ENCODE measurements around the gene AGAP1.

AGAP1 gene

DNA sequence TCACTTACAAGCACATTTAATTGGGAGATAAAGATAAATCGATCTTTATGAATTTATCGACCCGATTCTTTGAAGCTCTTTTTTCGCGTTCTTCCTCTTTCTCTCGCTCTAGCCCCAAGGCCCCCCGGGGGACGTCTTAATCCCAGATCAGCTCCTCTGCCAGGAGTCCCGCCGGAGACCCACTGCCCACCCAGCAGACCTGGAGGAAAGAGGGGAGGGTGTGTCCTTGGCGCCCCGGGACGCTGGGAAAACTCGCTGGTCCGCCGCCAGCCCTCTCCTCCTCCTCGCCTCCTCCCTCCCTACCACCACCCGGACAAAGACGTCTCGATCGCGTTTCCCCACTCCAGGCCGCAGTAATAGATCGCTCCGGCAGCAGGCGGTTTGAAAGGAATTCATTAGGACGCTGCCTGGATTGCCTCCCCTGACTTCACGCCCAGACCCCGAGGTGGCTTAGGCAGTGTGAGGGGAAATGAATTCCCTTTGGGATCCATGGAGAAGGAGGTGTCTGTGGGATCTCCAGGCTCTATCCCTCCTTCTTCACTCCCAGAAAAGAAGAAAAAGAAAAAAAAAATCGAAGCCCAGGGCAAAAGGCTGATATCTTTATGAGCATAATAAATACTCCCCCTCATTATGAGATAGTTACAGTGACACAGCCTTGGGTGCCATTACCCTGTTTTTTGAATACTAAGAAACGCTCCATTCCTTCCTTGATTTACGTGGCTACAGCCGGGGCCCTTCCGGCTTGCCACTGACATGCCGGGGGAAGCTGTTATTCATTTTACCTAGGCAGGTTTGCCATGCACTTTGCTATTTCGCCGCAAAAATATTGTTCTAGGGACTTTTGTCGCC, 676.1 kb downstream of the AGAP1 start:
- DNase-seq: no peak

DNA sequence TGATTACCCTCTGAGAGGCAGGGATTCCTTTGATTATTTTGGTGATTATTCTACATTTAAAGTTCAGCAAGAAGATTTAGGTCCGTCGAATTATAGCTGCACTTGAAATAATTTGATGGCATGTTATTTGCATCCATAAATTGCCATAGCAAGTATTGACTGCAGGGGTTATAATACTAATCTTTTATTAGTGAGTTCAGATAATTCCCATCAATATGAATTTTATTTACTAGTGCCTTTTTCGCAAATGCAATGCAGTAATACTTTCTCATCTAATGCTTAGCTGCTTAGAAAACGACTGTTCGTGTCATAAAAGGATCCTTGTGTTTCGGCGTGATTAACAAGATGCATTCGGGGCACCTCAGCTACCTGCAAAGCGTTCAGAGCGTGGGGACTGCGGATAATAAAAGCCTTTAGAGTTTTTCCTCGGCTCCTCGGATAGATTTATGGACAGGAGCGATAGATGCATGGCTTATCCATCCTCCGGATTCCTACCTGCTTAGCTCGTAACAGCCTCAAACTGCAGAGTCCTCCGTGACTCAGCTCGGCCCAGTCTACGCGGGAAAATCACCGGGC, 676.8 kb downstream of the AGAP1 start:
- DNase-seq: no peak

DNA sequence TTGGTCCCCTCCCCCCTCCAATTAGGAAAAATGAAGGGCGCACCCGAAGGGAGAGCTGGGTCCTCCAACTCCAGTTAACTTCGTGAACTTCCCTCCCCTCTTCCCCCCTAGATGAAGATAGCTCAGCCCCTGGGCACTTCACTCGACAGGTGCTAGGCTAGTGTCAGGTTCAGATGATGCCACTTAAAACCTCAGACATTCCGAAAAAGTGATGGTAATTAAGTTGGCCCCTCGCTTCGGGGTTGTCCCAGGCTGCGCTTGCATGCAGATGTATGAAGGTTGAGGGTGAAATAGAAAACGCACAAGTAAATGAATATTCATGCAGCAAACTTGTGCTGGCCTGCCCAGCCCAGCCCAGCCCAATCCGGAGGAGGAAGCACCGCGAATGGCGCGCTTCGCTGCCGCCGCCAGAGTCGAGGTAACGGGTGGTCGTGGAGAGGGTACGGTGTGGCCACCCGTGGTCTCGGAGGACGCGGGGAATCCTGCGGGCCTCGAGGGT, 677.4 kb downstream of the AGAP1 start:
- no peak for DNase-seq

DNA sequence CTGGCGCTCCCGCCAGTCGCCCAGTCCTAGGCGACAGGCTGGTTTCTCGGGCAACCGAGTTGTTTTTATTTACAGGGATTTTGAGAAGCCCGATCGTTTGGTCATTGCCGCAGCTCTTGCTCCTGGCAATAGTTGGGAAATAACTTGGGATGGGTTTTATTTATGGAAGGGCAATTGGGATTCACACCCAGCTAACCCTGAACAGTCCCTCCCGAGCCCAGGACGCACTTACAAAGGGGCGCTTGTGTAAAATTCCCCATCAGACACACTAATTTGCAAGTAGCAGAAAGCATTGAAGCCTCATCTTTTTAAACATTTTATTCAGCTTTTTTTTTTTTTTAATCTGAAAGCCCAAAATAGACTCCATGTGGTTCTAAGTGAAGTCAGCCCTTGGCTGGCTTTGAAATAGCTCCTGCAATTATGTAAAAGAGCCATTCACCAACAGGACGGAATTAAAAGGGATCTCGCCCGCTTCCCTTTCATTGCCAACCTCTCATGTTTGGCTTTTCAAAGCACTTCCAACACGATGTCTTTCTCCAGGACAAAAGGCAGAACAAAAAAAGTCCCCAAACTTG, 677.9 kb downstream of the AGAP1 start:
- no peak for DNase-seq

DNA sequence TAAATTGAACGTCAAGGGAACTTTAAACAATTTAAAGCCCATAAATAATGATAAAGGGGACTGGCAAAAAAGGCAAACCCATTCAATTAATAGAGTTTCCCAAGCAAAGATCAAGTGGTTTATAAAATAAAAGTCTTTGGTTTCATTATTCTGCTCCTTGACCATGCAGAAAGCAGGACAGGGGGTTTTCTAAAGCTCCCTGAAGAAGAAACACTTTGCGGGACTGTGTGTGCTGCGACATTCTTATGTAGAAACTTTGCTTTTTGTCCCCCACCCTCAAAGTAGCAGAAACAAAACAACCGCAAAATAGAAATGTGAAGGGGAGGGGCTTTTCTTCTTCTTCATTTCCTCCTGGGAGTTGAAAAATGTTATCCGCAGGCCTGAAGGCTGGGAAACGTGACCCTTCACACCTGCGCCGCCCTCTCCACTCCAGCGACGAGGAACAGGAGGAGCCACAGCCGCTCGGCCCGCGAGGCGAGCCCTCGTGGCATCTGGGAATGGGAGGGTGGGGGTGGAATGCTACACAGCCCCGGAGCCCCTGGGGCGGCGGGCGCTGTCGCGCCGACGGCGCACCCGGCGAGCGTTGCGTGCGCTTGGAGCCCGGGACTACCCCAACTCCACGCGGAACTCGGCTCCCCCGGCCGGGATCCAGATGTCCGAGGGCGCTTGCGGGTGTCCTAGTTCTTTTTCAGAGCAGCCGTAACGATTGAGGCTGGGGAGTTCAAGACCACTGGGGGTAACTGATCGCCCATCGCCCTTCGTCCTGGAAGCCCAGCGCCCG, 678.6 kb downstream of the AGAP1 start:
- no peak for DNase-seq

DNA sequence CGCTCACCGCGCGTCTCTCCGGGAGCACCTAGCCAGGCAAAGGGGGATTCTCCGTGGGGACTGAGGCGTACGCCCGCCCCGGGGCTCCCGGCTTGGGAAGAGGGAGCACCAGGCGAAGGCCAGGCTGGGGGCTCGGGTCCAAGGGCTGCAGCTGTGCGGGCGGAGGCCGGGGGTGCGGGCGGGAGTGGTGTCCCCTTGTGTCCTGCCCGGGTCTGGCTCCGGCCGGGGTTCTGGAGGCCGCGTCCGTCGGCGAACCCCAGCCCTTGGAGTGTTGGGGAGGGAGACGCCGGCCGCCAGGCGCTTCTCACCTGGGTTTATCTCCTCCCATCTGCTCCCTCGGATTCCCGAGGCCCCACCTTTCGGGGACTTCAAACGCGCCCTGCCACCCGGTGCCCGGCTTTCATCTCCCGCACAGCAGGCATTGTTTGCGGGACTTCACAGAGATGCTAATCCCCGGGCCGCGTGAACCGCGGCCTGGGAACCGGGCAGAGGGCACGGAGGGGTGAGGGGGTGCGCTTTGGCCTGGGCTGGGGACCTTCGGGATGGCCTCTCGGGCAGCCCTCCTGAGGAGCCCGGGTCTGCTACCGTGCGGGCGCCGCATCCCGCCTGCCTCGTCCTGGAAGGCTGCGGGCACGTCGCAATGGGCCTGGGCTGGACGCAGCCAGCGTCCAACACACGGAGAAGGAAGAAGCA, 679.3 kb downstream of the AGAP1 start:
- no peak for DNase-seq

DNA sequence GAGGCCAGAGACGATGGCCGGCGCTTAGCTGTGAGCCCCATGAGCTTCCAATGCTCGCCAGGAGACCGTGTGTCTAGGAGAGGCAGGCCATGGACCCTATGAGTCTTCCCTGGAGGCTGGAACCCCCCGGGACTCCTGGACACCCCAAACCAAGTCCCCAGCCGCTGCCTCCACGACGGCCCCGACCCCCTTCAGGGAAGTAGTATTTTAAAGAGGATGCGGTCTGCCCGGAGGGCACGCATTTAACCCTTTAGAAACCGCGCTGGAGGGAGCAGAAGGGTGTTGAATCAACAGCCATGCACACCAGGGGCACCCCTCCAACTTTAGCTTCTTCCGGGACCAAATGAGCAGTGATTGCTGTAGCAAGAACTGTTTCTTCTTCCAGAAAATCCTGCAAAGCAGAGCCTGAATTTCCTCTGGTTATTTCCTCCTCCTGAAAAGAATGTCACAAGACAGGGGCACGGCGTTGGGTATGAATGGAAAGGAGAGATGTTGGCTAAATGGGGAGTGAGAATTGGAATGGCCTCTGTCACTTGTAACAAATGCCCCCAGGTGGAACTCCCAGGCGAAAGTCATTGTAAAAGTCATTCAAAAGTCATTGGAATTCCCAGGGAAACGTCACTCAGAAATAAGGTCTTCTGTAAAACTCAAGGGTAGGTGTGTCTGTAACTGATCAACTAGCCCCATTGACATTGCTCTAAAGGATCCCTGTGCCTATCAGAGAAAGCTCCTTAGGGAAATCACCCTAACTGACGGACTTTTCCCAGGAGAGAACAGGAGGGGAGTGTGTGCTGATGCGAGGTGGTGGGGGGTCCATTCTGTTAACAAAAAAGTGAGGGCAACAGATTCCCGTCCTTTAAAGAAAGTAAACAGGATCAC, 680.1 kb downstream of the AGAP1 start:
- no peak for DNase-seq

DNA sequence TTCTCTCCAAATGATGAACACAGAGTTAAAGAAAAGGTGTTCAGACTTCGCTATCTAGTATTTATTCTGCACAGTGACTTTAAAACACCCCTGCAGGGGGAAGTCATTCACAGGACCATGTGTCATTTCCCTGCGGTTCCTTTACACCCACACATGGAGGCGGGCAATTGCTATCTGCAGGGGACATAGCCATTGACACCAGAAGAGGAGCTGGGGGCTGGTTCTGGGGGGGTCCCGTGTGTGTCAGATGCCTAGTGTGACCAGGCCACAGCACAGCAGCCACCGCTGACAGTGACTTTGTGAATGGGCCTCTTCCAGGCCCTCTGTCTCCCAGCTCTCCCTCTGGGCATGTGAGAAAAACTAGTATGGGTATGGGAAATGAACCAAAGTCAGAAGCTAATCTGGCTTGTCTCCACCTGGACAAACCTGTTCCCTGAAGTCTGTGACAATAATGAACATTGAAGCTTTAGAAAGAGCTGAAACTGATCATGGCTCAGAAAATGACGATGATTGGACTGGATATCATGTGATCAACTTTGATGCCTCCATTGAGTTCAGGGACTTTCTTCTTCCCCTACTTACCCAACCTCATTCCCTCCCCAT, 681.8 kb downstream of the AGAP1 start:
- no peak for DNase-seq

DNA sequence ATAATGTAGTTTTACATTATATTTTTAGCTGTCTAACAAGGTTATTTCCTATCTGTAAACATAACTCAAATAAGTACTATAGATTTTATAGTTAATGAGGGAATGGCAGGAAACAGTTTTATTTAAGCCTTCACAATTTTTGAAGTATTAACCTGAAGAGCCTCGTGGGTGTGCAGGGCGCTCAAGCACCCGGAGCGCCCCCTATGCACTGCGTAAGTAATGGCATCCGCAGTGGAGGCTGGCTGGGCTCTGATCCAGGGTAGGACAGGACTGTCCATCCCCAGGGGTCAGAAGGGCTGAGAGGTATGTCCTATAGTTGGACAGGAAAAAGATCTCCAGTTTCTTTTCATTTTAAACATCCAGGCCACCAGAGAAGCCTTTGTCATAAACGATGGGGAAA, 682.6 kb downstream of the AGAP1 start:
- DNase-seq: no peak

DNA sequence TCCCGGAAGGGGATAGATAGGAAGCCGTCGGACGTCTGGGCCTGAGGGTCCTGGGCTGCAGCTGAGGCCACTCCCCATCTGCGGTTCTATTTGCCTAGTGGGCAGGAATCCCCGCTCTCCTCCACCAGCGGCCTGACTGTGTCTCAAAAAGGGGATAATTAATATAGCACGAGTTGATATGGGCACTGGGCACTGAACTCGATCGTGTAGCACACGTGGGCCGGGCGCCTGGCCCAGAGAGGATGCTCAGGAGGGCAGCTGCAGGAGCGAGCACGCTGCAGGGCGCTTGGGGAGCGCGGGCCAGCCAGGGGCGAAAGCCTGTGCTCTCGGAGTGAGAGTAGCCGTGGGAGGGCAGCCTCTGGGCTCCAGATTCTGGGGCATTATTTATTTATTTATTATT, 683.1 kb downstream of the AGAP1 start:
- DNase-seq: no peak

DNA sequence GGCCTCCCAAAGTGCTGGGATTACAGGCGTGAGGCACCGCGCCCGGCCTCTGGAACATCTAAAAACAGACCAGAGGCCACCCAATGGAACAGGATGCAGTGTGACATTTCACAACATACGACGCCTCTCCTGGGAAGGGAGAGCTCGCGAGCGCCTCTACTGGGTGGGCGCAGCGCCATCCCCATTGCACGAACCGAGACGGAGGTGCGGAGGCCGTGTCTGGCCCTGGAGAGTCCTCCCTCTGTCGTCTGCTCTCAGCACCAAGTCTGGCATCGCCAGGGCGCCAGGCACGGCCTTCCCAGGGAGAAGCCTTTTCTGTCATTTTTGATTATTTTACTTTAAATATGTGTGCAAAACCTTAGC, 683.7 kb downstream of the AGAP1 start:
- no peak for DNase-seq

DNA sequence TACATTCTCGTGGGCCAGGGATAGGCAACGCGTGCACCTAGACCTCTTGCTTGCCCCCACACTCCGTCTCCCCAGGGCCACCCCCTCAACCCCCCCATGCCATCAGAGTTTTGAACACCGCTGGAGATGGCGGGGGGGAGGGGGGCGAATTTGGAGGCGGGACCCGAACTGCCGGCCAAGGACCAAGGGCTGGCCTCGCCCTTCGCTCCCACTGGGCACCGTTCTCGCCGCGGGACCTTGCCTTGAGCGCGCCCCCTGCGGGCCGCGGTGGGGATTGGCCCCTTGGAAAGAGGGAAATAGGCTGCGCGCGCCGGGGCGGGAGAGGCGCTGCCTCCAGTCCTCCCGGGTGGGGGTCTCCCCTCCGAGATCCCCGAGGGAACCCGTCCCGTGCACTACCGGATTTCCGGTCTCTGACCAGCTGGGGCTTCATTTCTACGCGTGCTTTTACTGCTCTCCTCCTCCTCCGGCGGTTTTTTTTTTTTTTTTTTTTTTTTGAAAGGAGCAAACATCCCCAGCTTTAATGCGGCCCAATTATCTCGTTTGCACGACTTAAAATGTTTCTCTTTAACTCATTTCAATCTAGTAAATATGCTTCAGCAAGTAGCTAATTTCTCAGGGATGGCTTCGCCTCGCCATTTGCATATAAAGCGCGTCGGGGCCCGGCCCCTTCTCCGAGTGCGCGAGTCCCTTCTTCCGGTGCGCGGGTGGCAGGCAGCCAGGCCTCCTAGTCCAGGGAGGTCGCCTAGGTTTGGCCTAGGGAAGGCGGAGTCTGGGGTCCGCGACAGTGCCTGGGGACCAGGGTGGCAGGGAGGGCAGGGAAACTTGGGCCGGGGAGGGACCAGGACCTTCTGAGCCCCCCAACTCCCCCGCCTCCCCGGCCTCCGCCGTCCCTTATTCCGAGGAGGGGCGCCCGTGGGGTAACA, 684.4 kb downstream of the AGAP1 start:
- no peak for DNase-seq

DNA sequence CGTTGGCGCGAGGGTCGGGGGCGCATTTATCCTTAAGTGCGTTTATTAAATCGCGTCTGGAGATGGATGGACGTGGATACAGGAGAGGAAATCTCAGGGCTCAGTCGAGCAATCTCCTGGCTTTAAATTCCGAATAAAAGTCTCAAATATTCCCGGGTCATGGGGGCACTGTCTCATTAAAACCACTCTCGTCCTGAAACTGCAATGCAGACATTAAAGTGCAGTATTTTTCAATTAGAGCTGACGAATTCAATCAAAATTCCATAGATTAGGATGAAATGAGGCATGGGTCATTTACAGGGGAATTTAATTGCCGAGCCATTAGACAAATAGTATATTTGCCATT, 685.0 kb downstream of the AGAP1 start:
- no peak for DNase-seq

DNA sequence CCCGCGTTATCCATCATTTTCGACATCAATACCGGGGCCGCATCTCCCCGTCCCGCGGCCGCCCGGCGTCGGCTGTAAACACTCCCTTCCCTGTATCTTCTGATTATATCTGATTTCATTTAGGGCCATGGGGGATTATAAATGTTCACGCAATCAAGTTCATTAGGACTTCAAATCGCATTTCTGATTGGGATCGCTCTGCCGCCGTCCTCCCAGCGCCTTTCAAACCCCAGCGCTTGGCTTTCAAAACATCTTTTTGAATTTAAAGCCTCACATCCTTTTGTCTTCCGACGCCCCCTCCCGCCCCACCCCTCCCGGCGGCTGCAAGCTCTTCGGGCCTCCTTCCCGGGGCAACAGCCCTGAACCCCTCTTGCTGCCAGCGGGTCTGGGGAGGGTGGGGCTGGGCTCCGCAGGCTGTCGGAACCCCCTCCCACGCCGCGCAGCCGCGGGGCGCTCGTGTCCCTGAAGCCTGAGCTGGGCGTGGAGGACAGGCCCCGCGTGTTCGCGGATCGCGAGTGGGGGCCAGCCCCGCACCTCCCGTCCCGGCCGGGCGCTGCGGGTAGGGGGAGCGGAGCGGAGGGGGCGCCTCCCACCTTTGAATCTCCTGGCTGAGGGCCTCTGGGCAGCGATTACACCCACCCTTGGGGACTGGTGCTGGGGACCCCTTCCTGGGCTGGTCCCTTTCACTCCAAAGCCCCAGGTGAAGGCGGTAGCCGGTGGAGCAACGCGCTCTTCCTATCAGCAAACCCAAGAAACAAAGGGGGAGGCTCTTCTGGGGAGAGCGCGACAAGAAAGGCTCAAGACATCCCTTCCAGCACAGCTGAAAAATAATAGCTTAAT, 685.6 kb downstream of the AGAP1 start:
- no peak for DNase-seq

DNA sequence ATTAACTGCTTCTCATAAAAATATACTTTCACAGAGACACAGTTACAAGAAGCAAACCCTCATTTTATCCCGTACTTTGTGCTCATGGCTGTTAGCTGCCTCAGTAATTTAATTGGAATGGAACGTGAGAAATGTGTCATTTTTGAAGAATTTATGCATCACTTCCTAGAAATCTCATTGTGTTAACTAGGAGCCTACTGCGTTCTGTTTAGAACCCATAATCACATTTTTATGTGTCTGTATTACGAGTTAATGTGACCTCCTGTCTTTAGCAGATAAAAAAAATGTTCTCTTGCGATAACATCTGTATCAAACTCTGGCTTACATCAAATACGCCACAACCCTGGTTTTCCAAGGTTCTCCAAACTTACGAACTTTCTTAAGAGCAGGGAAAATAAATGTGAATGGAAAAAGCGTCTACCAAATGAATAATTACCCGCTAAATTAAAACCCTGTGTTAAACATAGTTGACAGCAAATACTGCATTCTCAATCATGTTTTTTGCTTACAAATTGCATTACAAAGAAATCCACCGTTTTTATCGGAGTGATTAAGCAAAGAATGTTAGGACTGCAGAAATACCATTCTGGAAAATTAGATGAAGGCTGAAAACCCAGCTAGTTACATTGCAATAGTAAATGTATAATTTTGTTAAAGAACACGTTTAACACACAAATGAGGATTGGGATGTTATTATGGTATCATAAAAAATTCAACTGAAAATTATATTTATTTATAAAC, 686.4 kb downstream of the AGAP1 start:
- DNase-seq: no peak

DNA sequence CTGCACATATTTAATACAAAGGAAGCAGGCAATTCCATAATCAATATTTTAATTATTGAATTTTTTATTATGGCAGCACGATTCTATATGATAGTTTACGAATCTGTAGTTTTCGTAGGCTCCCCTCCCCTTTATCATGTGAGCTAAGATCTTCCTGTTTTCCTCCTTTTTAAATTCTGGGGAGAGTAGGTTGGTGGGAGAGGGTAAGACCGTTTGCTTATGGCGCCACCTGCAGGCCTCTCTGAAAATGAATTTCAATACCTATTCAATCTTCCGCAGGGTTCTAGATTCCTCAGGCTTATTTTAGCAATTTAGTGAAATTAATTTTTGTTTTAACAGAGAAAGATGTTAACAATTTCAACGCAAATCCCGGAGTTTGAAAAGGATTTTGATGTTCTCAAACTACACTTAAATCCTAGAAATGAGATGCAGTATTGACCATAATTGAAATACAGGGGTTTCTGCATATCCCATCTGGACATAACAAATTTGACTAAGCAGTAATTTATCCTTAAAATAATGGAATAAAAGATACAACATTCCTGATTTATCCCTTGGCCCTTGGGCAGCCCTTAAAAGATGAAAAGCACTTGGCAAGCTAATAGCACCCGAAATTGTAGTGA, 687.1 kb downstream of the AGAP1 start:
- no peak for DNase-seq

Measured in effector CD8-positive, alpha-beta T cell (primary cell).